NT2/D1 (cell line): ENCODE results near the gene LTBP2.

Experiments
- DNase-seq: peaks from one replicate; pipeline ENCODE4 v3.0.0-alpha.2; 2011; ENCODE audit warnings: low read depth, low spot score
- H3K27me3 ChIP-seq: 2 replicates; pipeline ENCODE4 v1.6.0; 2011; ENCODE audit warnings: mild to moderate bottlenecking; ENCODE audit not compliant: insufficient read length, insufficient read depth
- H3K36me3 ChIP-seq: 2 replicates; pipeline ENCODE4 v1.6.1; 2011; ENCODE audit warnings: mild to moderate bottlenecking, low read length, mixed read lengths; ENCODE audit not compliant: insufficient read depth, insufficient read length
- H3K4me1 ChIP-seq: 2 replicates; pipeline ENCODE4 v1.5.1; 2011; ENCODE audit not compliant: insufficient read depth, insufficient read length
- H3K4me3 ChIP-seq: 2 replicates; pipeline ENCODE4 v1.5.1; 2011; ENCODE audit warnings: low read depth; ENCODE audit not compliant: insufficient read length
- H3K9ac ChIP-seq: 2 replicates; pipeline ENCODE4 v1.6.0; 2011; ENCODE audit warnings: low read depth; ENCODE audit not compliant: insufficient read length
- H3K9me3 ChIP-seq: 2 replicates; pipeline ENCODE4 v1.5.1; 2011; ENCODE audit warnings: mild to moderate bottlenecking, low read length; ENCODE audit not compliant: insufficient read depth
- SUZ12 ChIP-seq: IDR thresholded peaks from 2 replicates; pipeline ENCODE4 v1.6.1; 2011; ENCODE audit not compliant: insufficient read length, insufficient read depth; ENCODE audit errors: extremely low read depth
- YY1 ChIP-seq: IDR thresholded peaks from 2 replicates; pipeline ENCODE4 v1.6.1; 2011; ENCODE audit not compliant: insufficient read length, insufficient read depth
- ZNF274 ChIP-seq: IDR thresholded peaks from 2 replicates; pipeline ENCODE4 v1.6.1; 2011; ENCODE audit warnings: mild to moderate bottlenecking, low read depth, low read length

The LTBP2 gene

DNA sequence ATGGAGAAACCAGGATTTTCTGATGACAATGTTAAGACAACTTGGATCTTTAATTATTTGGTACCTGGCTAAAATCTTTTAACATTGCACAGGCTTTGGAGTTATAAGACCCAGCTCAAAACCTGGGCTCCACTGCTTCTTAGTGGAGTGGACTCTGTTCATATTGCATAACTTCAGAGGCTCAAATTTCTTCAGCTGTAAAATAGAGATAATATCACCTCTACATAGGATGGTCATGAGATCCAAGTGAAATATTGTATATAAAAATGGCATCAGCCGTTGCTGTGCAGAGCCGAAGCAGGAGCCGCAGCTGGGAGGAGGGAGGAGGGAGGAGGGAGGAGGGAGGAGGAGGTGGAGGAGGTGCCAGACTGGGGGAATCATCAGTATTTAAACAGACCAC, 129.5 kb downstream of the LTBP2 start:
- no peak for TF ChIP-seq ZNF274
- TF ChIP-seq YY1: no peak
- TF ChIP-seq SUZ12: no peak
- Histone ChIP-seq H3K4me3 (no peak overlapping the region), H3K9me3 (no peaks in the 10 kb centered on the region), H3K27me3 (no peaks in the 10 kb centered on the region), H3K36me3 (peaks cover 42% of the 10 kb centered on the region), H3K9ac (no peak overlapping the region), H3K4me1 (no peaks in the 10 kb centered on the region)
- no peak for DNase-seq

DNA sequence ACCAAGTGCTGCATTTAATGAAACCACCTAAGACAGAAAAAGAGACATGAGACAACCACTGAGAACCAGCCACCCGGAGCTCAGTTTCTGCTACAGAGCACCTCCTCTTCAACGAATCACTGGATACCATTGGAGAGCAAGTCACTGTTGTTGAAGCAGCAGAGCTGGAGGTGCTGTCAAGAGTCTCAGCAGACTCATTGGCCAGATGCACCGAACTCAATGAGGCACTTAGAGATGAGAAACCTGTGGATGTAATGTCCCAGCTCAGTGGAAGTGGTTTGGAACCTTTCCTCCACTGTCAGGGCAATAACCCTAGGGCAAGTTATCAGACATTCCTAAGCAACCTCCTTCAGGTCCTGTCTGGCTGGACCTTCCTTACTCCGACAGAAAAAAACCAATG, 132.0 kb downstream of the LTBP2 start:
- no peaks in the 10 kb centered on the region for H3K9me3 ChIP-seq
- H3K4me3 ChIP-seq: no peak overlapping the region
- no peaks in the 10 kb centered on the region for H3K27me3 ChIP-seq
- H3K9ac ChIP-seq: no peak overlapping the region
- H3K4me1 ChIP-seq: peaks cover 2% of the 10 kb centered on the region
- DNase-seq: no peak
- no peak for TF ChIP-seq ZNF274
- TF ChIP-seq SUZ12: no peak
- no peak for TF ChIP-seq YY1
- peaks cover 33% of the 10 kb centered on the region for H3K36me3 ChIP-seq

DNA sequence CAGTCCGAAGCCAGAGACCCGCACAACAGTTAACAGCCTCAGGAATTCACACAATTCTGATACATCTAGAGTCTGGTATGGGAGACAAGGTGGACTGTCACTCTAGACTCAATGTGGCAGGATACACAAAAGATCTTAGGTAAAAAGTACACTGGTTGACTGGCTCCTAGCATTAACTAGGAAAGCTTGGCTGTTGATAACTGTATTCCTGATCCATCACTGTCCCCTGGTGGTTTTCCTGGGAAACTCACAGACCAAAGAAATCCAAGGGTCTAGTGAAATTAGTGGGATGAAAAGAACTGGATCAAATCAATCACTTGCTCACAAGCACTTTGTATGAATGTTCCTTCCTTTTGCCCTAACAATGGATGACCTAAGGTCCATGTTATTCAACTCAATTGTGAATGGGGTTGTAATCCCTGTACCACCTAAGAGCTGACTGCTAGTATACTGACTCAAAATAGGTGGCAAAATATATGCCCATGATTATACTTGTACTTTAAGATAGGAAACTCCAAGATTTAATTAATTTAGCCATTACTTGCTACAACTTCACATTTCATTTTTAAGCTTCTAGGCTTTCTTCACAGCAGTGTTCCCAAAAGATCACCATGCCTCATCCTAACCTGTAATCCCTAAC, 132.9 kb downstream of the LTBP2 start:
- no peaks in the 10 kb centered on the region for H3K9me3 ChIP-seq
- peaks cover 29% of the 10 kb centered on the region for H3K36me3 ChIP-seq
- TF ChIP-seq ZNF274 (no peak), YY1 (no peak)
- peaks cover 2% of the 10 kb centered on the region for H3K4me1 ChIP-seq
- no peaks in the 10 kb centered on the region for H3K27me3 ChIP-seq
- peak; percentile 30 for DNase-seq
- no peak overlapping the region for H3K4me3 ChIP-seq
- H3K9ac ChIP-seq: no peak overlapping the region

DNA sequence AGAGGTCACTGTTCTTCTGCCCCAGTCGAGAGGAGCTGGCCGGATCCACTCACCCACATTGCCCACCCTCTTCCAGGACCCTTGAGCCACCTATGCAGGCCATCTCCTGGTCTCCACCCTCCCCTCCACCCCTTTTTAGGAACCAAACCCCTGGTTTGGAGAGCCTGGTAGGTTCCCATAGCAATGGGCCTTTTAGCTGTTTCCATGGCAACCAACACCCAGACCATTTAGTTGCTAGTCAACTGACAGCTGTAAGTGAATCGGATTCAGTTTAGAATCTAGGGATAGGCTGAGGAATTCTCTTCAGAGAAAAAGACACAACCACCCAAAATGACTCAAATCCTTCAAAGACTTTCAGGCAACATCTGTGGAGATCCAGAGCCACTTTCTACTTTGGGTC, 135.4 kb downstream of the LTBP2 start:
- H3K36me3 ChIP-seq: peaks cover 13% of the 10 kb centered on the region
- H3K4me3 ChIP-seq: no peak overlapping the region
- peaks cover 2% of the 10 kb centered on the region for H3K4me1 ChIP-seq
- no peak overlapping the region for H3K9ac ChIP-seq
- H3K27me3 ChIP-seq: no peaks in the 10 kb centered on the region
- no peaks in the 10 kb centered on the region for H3K9me3 ChIP-seq
- no peak for DNase-seq
- no peak for TF ChIP-seq ZNF274

DNA sequence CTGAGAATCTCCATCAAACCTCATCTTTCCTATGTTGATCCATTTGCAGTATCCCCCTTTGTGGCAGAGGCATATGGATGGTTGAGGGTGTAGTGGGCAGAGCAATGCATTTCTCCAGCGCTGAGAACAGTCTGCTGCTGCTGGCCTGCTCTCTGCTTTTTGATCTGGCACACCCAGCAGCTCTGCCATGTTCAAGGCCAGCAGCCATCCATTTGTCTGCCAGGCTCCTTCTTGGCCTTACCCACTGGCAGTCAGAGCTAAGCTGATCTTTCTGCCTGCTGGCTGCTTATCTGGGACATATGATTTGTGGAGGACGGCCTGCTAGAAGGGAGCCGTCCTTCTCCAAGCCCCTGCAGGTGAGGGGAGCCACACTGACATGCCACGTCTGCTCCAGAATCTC, 135.9 kb downstream of the LTBP2 start:
- Histone ChIP-seq H3K36me3 (peaks cover 8% of the 10 kb centered on the region), H3K9ac (no peak overlapping the region), H3K4me3 (no peak overlapping the region), H3K27me3 (no peaks in the 10 kb centered on the region), H3K9me3 (no peaks in the 10 kb centered on the region), H3K4me1 (peaks cover 2% of the 10 kb centered on the region)
- DNase-seq: no peak
- no peak for TF ChIP-seq ZNF274
- no peak for TF ChIP-seq SUZ12
- TF ChIP-seq YY1: no peak

DNA sequence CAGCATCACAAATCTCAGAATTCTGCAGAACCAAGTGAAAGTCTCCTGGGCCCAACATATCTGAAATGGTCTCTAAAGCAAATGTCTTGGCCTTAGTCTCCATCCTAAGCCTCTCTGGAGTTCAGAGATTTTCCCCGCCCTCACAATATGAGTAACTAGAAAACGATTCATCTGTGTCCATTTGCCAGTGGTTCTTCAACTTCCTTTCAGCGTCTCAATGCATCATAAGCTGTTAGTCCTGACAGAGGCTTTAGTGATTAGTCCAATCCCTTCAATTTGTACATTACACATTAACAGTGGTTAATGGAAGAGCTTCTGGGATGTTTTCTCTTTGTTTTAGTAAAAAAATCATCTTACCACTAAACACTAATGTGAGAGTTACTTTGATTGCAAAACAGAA, 136.4 kb downstream of the LTBP2 start:
- DNase-seq: no peak
- Histone ChIP-seq H3K36me3 (peaks cover 6% of the 10 kb centered on the region), H3K4me1 (peaks cover 2% of the 10 kb centered on the region), H3K27me3 (no peaks in the 10 kb centered on the region), H3K9ac (no peak overlapping the region), H3K4me3 (no peak overlapping the region), H3K9me3 (no peaks in the 10 kb centered on the region)
- TF ChIP-seq SUZ12: no peak
- TF ChIP-seq YY1: no peak
- TF ChIP-seq ZNF274: no peak

DNA sequence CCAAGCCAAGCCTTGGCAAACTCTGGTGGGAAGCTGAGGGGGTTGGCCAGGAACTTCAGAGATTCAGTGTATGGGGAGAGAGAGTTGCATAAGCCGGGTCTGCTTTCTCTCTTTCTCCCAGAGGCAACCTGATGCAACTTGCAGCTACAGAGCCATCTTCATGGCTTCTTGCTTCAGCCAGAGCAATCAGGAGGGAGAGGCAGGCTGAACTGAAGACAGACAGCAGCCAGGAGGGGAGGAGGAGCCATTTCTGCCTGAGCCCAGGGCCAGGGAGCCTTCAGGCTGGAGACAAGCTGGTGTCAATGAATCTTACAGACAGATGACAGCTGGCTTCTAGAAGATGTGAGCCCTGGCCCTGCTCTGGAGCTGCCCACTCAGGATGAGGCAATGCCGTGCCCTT, 137.7 kb downstream of the LTBP2 start:
- DNase-seq: no peak
- Histone ChIP-seq H3K36me3 (no peaks in the 10 kb centered on the region), H3K4me3 (no peak overlapping the region), H3K4me1 (peaks cover 2% of the 10 kb centered on the region), H3K27me3 (no peaks in the 10 kb centered on the region), H3K9ac (no peak overlapping the region), H3K9me3 (no peaks in the 10 kb centered on the region)
- TF ChIP-seq YY1 (no peak), SUZ12 (no peak), ZNF274 (no peak)

DNA sequence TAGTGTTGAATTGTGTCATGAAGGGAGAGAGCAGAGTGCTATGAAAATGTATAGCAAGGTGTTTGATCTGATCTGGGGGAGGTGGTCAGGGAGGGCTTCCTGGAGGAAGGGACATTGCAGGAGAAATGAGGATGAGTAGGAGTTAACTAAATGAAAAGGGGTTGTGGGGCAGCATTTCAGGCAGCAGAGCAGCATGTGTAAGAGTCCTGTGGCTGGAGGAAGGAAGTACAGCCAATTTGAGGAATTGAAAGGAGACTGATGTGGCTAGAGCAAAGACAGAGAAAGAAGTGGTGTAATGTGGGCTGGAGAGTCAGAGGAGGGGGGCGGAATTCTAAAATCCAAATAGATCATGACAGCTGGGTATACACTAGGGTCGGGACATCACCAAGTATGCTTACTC, 139.4 kb downstream of the LTBP2 start:
- no peak for TF ChIP-seq ZNF274
- TF ChIP-seq SUZ12: no peak
- TF ChIP-seq YY1: no peak
- no peak for DNase-seq

More for the DNA sequence above, 139.4 kb downstream of the LTBP2 start:
- Histone ChIP-seq H3K4me3 (no peak overlapping the region), H3K9me3 (no peaks in the 10 kb centered on the region), H3K9ac (no peak overlapping the region), H3K27me3 (no peaks in the 10 kb centered on the region), H3K36me3 (no peaks in the 10 kb centered on the region), H3K4me1 (peaks cover 2% of the 10 kb centered on the region)
